ENCODE measurements around the gene ARHGAP6.

ARHGAP6 gene

GRCh38 chrX:11702420-11702819, 36.7 kb upstream of the ARHGAP6 start:
- Histone ChIP-seq H3K9ac (no peak overlapping the region), H2AFZ (ENCODE audit: low read depth) (no peak overlapping the region), H3K4me3 (IDR thresholded peaks at IDR 0.05; ENCODE audit: insufficient read depth, low read depth, low read length) (no peak overlapping the region), H3K4me1 (ENCODE audit: low read depth, poor library complexity, severe bottlenecking) (no peaks in the 10 kb centered on the region), H3K27ac (no peak overlapping the region), H3K4me2 (no peak overlapping the region), H3K36me3 (ENCODE audit: insufficient read depth) (no peaks in the 10 kb centered on the region), H3K27me3 (ENCODE audit: insufficient read depth, low read depth) (no peaks in the 10 kb centered on the region), H4K20me1 (ENCODE audit: insufficient read depth) (no peaks in the 10 kb centered on the region), H3K79me2 (ENCODE audit: insufficient read depth, low read depth) (no peaks in the 10 kb centered on the region)
- no peak for TF ChIP-seq CTCF (conservative IDR thresholded peaks at IDR 0.05; ENCODE audit: low read depth, low read length)

- Histone ChIP-seq H3K4me1 (ENCODE audit: low read depth, poor library complexity, severe bottlenecking) (no peaks in the 10 kb centered on the region), H3K79me2 (ENCODE audit: insufficient read depth, low read depth) (no peaks in the 10 kb centered on the region), H2AFZ (ENCODE audit: low read depth) (no peak overlapping the region), H3K4me2 (no peak overlapping the region), H3K27ac (no peak overlapping the region), H4K20me1 (ENCODE audit: insufficient read depth) (no peaks in the 10 kb centered on the region), H3K9ac (no peak overlapping the region), H3K36me3 (ENCODE audit: insufficient read depth) (no peaks in the 10 kb centered on the region), H3K27me3 (ENCODE audit: insufficient read depth, low read depth) (no peaks in the 10 kb centered on the region), H3K4me3 (IDR thresholded peaks at IDR 0.05; ENCODE audit: insufficient read depth, low read depth, low read length) (no peak overlapping the region)
- no peak for TF ChIP-seq CTCF (conservative IDR thresholded peaks at IDR 0.05; ENCODE audit: low read depth, low read length)
Measured at GRCh38 chrX:11698702-11699101, 33.0 kb upstream of the ARHGAP6 start.

GRCh38 chrX:11688201-11688600, 22.5 kb upstream of the ARHGAP6 start:
- H3K4me3 ChIP-seq (IDR thresholded peaks at IDR 0.05; ENCODE audit: insufficient read depth, low read depth, low read length): no peak overlapping the region

GRCh38 chrX:11687157-11687556, 21.4 kb upstream of the ARHGAP6 start:
- Histone ChIP-seq H2AFZ (ENCODE audit: low read depth) (no peak overlapping the region), H4K20me1 (ENCODE audit: insufficient read depth) (no peaks in the 10 kb centered on the region), H3K4me2 (no peak overlapping the region), H3K36me3 (ENCODE audit: insufficient read depth) (no peaks in the 10 kb centered on the region), H3K4me1 (ENCODE audit: low read depth, poor library complexity, severe bottlenecking) (no peaks in the 10 kb centered on the region), H3K9ac (no peak overlapping the region), H3K27ac (no peak overlapping the region), H3K79me2 (ENCODE audit: insufficient read depth, low read depth) (no peaks in the 10 kb centered on the region), H3K27me3 (ENCODE audit: insufficient read depth, low read depth) (no peaks in the 10 kb centered on the region), H3K4me3 (IDR thresholded peaks at IDR 0.05; ENCODE audit: insufficient read depth, low read depth, low read length) (no peak overlapping the region)
- TF ChIP-seq CTCF (conservative IDR thresholded peaks at IDR 0.05; ENCODE audit: low read depth, low read length): no peak

More at GRCh38 chrX:11688201-11688600, 22.5 kb upstream of the ARHGAP6 start:
- Histone ChIP-seq H3K79me2 (ENCODE audit: insufficient read depth, low read depth) (no peaks in the 10 kb centered on the region), H3K27me3 (ENCODE audit: insufficient read depth, low read depth) (no peaks in the 10 kb centered on the region), H3K36me3 (ENCODE audit: insufficient read depth) (no peaks in the 10 kb centered on the region), H4K20me1 (ENCODE audit: insufficient read depth) (no peaks in the 10 kb centered on the region), H2AFZ (ENCODE audit: low read depth) (no peak overlapping the region), H3K4me2 (no peak overlapping the region), H3K4me1 (ENCODE audit: low read depth, poor library complexity, severe bottlenecking) (no peaks in the 10 kb centered on the region), H3K27ac (no peak overlapping the region), H3K9ac (no peak overlapping the region)
- TF ChIP-seq CTCF (conservative IDR thresholded peaks at IDR 0.05; ENCODE audit: low read depth, low read length): no peak
